ENCODE results near the gene VPS13C.

The VPS13C gene

DNA sequence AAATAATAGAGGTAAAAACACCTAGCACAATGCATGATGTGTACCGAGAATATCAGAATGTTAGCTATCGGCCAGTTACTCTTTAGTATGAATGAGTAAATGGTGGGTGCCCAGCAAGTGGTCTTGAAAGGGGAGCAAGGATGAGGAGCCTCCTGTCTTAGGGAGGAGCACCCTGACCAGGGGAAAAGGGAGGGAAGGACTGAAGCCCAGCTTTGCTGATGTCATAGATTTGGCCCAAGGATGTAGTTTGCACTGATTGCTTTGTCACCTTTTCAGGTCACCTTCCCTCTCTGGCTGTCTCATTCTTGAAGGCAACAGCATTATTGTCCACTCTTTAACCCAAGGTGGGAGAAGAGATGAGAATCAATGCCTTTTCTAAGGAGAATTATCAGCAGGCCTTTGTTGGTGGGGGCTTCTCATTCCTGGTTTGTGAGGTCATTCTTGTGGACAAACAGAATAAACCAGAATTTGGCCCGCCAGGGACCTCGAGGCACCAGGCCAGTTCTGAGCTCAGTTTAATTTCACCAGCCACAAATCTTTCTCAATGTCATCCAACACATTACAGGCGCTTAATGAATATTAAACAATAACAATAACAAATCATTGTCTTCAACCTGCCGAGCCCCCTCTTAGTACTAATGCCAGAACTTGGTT lies 231.3 kb downstream of the VPS13C start:
- TF ChIP-seq, protein P1, sequence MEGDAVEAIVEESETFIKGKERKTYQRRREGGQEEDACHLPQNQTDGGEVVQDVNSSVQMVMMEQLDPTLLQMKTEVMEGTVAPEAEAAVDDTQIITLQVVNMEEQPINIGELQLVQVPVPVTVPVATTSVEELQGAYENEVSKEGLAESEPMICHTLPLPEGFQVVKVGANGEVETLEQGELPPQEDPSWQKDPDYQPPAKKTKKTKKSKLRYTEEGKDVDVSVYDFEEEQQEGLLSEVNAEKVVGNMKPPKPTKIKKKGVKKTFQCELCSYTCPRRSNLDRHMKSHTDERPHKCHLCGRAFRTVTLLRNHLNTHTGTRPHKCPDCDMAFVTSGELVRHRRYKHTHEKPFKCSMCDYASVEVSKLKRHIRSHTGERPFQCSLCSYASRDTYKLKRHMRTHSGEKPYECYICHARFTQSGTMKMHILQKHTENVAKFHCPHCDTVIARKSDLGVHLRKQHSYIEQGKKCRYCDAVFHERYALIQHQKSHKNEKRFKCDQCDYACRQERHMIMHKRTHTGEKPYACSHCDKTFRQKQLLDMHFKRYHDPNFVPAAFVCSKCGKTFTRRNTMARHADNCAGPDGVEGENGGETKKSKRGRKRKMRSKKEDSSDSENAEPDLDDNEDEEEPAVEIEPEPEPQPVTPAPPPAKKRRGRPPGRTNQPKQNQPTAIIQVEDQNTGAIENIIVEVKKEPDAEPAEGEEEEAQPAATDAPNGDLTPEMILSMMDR (IDR thresholded peaks at IDR 0.05; ENCODE audit: low read length, missing control alignments) = no peak
- H3K4me3 ChIP-seq (replicated peaks; ENCODE audit: low read depth, low read length) = no peak overlapping the region
- no peak for DNase-seq (ENCODE audit: low read depth)

DNA sequence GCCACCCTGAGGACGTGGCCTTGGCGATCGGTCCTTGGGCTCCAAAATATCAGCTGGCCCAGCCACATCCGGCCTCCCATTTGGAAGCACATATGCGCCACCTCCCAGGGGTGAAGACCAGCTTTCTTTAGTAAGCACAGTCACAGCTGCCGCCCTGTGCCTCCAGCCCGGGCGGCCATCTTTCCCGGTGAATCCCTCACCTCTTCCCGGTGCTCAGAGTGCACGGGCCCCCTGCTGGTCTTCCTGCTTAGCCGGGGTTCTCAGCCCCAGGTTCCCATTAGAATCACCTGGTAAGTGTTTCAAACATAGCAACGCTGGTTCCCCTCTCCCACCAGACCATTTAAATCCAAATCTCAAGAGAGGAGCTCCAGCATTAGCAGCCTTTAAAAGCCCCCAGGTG lies 232.2 kb downstream of the VPS13C start:
- no peak overlapping the region for H3K4me3 ChIP-seq (replicated peaks; ENCODE audit: low read depth, low read length)
- no peak for DNase-seq (ENCODE audit: low read depth)
- TF ChIP-seq, protein P1 (IDR thresholded peaks at IDR 0.05; ENCODE audit: low read length, missing control alignments) = no peak

DNA sequence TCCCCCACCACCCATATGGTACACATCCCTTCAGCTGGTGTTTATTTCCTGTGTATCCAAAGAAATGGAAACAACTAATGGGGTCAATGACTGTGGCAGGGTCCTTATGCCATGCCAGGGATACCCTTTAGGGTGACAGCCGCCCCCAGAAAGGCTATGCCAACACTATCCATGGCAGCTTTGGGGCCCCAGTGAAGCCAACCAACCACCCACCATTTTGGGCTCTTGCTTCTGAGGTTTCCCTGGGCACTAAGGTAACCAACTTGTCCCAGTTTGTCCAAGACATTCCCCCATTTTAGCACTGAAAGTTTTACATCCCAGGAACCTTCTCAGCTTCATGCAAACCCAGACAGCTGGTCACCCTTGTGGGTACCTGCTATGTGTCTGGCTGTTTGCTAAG lies 233.1 kb downstream of the VPS13C start:
- DNase-seq (ENCODE audit: low read depth) = no peak
- H3K4me3 ChIP-seq (replicated peaks; ENCODE audit: low read depth, low read length) = no peak overlapping the region
- TF ChIP-seq, protein P1 (IDR thresholded peaks at IDR 0.05; ENCODE audit: low read length, missing control alignments) = no peak

DNA sequence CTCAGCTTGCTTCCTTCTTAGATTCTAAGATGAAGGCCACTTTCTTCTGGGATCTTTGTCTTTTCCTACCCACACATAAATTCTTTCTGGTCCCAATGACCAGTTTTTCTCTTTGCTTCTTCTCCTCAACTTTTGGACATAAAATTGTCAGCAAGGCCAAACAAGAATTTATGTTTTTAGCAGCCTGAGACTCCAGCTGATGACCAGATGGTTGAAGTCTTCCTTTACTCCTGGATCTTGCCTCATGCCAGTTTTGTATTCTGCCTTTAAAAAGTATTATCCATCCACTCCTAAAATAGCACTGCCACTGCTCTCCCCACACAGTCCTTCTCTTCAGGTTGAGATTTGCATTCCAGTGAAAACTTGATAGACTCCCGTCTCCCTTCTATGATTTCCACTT lies 236.0 kb downstream of the VPS13C start:
- H3K4me3 ChIP-seq (replicated peaks; ENCODE audit: low read depth, low read length) = no peak overlapping the region
- TF ChIP-seq, protein P1 (IDR thresholded peaks at IDR 0.05; ENCODE audit: low read length, missing control alignments) = no peak
- DNase-seq (ENCODE audit: low read depth) = no peak

DNA sequence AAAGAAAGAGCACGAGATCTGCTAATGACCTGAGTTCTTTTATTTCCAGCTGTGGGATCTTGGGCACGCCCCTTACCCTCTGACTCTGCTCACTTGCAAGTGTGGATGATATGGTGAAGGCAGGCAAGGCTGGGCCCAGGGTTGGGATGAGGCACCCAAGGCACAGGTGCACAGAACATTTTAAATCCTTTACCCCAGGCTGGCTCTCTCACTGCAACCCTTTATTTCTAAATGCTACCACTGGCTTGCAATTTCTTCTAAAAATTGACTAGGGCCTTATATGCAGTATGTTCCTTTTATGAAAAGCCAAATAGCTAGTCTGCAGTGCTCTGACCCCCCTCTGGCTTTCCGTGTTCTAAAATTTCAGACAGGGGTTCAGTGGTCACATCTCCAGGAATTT lies 237.7 kb downstream of the VPS13C start:
- TF ChIP-seq, protein P1 (IDR thresholded peaks at IDR 0.05; ENCODE audit: low read length, missing control alignments) = no peak
- no peak overlapping the region for H3K4me3 ChIP-seq (replicated peaks; ENCODE audit: low read depth, low read length)
- no peak for DNase-seq (ENCODE audit: low read depth)

DNA sequence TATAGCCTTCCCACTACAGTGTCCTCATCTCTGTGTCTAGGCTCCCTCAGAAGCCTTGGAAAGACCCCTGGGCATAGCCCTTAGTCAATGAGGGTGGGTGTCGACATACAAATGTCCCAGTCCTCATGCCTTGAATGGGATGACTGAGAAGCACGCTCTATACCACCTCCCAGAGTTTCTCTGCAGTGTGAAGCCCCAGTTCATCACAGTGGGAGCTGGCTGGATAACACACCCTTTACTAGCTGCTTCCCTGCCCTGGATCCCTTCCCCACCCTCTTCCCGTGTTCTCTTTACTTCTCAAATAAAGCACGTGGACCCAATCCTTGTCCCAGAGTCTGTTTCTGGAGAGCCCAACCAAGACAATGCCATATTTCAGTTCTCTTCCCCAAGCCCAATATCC lies 239.3 kb downstream of the VPS13C start:
- TF ChIP-seq, protein P1 (IDR thresholded peaks at IDR 0.05; ENCODE audit: low read length, missing control alignments) = no peak
- H3K4me3 ChIP-seq (replicated peaks; ENCODE audit: low read depth, low read length) = no peak overlapping the region
- DNase-seq (ENCODE audit: low read depth) = no peak

DNA sequence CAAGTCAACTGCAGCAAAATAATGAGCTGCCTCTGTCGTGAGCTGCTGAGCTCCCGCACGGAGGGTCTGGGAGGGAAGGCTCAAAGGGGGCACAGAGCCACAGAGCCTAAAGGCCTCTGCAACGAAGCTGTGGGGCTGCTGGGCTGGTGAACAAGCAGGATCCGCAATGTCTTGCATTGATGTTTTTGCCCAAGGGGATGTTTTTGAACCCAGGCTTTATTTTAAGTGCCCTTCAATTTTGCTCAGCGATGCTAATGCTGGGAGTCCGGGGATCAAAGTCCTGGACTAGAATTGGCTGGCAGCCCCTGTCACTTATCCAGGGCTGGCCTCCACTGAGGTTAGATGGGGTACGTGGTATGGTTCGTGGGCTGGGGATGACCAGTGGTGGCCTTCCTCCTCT lies 240.0 kb downstream of the VPS13C start:
- DNase-seq (ENCODE audit: low read depth) = no peak
- TF ChIP-seq, protein P1 (IDR thresholded peaks at IDR 0.05; ENCODE audit: low read length, missing control alignments) = no peak
- no peak overlapping the region for H3K4me3 ChIP-seq (replicated peaks; ENCODE audit: low read depth, low read length)

Measured in fibroblast of pulmonary artery (primary cell).